Effector memory CD4-positive, alpha-beta T cell (primary cell): ENCODE results near the gene VCAN.

Experiments used
- DNase-seq, 3 donors: peaks; one replicate each; pipeline ENCODE4 v3.0.0-alpha.2; 2020
- H3K27ac ChIP-seq: 2 replicates; pipeline ENCODE4 v1.7.0; 2013; ENCODE audit warnings: mild to moderate bottlenecking, low read length, moderate library complexity; ENCODE audit not compliant: insufficient read depth, poor library complexity, severe bottlenecking
- H3K27me3 ChIP-seq: replicated peaks from 2 replicates; pipeline ENCODE4 v1.7.0; 2013; ENCODE audit warnings: mild to moderate bottlenecking, low read length; ENCODE audit not compliant: insufficient read depth, control insufficient read depth, poor library complexity, severe bottlenecking
- H3K36me3 ChIP-seq: 2 replicates; pipeline ENCODE4 v1.7.0; 2013; ENCODE audit warnings: mild to moderate bottlenecking, low read length, moderate library complexity; ENCODE audit not compliant: control insufficient read depth, insufficient read depth
- H3K4me1 ChIP-seq: 2 replicates; pipeline ENCODE4 v1.7.0; 2013; ENCODE audit warnings: low read length, mild to moderate bottlenecking; ENCODE audit not compliant: control insufficient read depth, insufficient read depth, poor library complexity, severe bottlenecking
- H3K4me3 ChIP-seq: 2 replicates; pipeline ENCODE4 v1.7.0; 2013; ENCODE audit warnings: low read length, low read depth, mild to moderate bottlenecking; ENCODE audit not compliant: insufficient read depth, poor library complexity, severe bottlenecking
- H3K9me3 ChIP-seq: 2 replicates; pipeline ENCODE4 v1.7.0; 2013; ENCODE audit warnings: mild to moderate bottlenecking, low read length, moderate library complexity; ENCODE audit not compliant: control insufficient read depth

Gene VCAN

GRCh38 chr5:83493644-83494043 lies 22.1 kb downstream of the VCAN start:
- H3K36me3 ChIP-seq = no peaks in the 10 kb centered on the region
- H3K27ac ChIP-seq = no peak overlapping the region
- no peaks in the 10 kb centered on the region for H3K27me3 ChIP-seq
- H3K4me1 ChIP-seq = no peaks in the 10 kb centered on the region
- no peak overlapping the region for H3K4me3 ChIP-seq
- no peaks in the 10 kb centered on the region for H3K9me3 ChIP-seq
- DNase-seq = no peak

GRCh38 chr5:83494087-83494620 lies 22.6 kb downstream of the VCAN start:
- Histone ChIP-seq H3K27me3 (no peaks in the 10 kb centered on the region), H3K36me3 (no peaks in the 10 kb centered on the region), H3K4me3 (no peak overlapping the region), H3K27ac (no peak overlapping the region), H3K4me1 (no peaks in the 10 kb centered on the region), H3K9me3 (no peaks in the 10 kb centered on the region)
- no peak for DNase-seq

GRCh38 chr5:83494666-83495065 lies 23.1 kb downstream of the VCAN start:
- DNase-seq = no peak
- Histone ChIP-seq H3K27ac (no peak overlapping the region), H3K4me1 (no peaks in the 10 kb centered on the region), H3K27me3 (no peaks in the 10 kb centered on the region), H3K4me3 (no peak overlapping the region), H3K9me3 (no peaks in the 10 kb centered on the region), H3K36me3 (no peaks in the 10 kb centered on the region)

GRCh38 chr5:83496626-83497025 lies 25.1 kb downstream of the VCAN start:
- Histone ChIP-seq H3K36me3 (no peaks in the 10 kb centered on the region), H3K4me1 (no peaks in the 10 kb centered on the region), H3K4me3 (no peak overlapping the region), H3K27ac (no peak overlapping the region), H3K9me3 (no peaks in the 10 kb centered on the region), H3K27me3 (no peaks in the 10 kb centered on the region)
- DNase-seq = no peak

GRCh38 chr5:83498585-83498984 lies 27.0 kb downstream of the VCAN start:
- Histone ChIP-seq H3K4me3 (no peak overlapping the region), H3K9me3 (no peaks in the 10 kb centered on the region), H3K27me3 (no peaks in the 10 kb centered on the region), H3K27ac (no peak overlapping the region), H3K4me1 (no peaks in the 10 kb centered on the region), H3K36me3 (no peaks in the 10 kb centered on the region)
- DNase-seq = no peak

- Histone ChIP-seq H3K36me3 (no peaks in the 10 kb centered on the region), H3K4me3 (no peak overlapping the region), H3K9me3 (no peaks in the 10 kb centered on the region), H3K27me3 (no peaks in the 10 kb centered on the region), H3K27ac (no peak overlapping the region), H3K4me1 (no peaks in the 10 kb centered on the region)
- no peak for DNase-seq
Observed at GRCh38 chr5:83503662-83504061, 32.1 kb downstream of the VCAN start.

- DNase-seq = no peak
- H3K4me3 ChIP-seq = no peak overlapping the region
- no peaks in the 10 kb centered on the region for H3K9me3 ChIP-seq
- no peaks in the 10 kb centered on the region for H3K4me1 ChIP-seq
- H3K27me3 ChIP-seq = no peaks in the 10 kb centered on the region
- no peak overlapping the region for H3K27ac ChIP-seq
- H3K36me3 ChIP-seq = no peaks in the 10 kb centered on the region
Observed at GRCh38 chr5:83507431-83507830, 35.9 kb downstream of the VCAN start.

GRCh38 chr5:83509540-83509939 lies 38.0 kb downstream of the VCAN start:
- H3K9me3 ChIP-seq = no peaks in the 10 kb centered on the region
- no peak for DNase-seq
- H3K27me3 ChIP-seq = no peaks in the 10 kb centered on the region
- H3K36me3 ChIP-seq = no peaks in the 10 kb centered on the region
- no peaks in the 10 kb centered on the region for H3K4me1 ChIP-seq
- no peak overlapping the region for H3K27ac ChIP-seq
- no peak overlapping the region for H3K4me3 ChIP-seq

- no peaks in the 10 kb centered on the region for H3K36me3 ChIP-seq
- H3K27ac ChIP-seq = no peak overlapping the region
- no peaks in the 10 kb centered on the region for H3K9me3 ChIP-seq
- no peak overlapping the region for H3K4me3 ChIP-seq
- H3K27me3 ChIP-seq = no peaks in the 10 kb centered on the region
- no peaks in the 10 kb centered on the region for H3K4me1 ChIP-seq
- no peak for DNase-seq
Observed at GRCh38 chr5:83510260-83510659, 38.7 kb downstream of the VCAN start.

- DNase-seq = no peak
- Histone ChIP-seq H3K4me1 (no peaks in the 10 kb centered on the region), H3K4me3 (no peak overlapping the region), H3K36me3 (no peaks in the 10 kb centered on the region), H3K27me3 (no peaks in the 10 kb centered on the region), H3K27ac (no peak overlapping the region), H3K9me3 (no peaks in the 10 kb centered on the region)
Observed at GRCh38 chr5:83512061-83512745, 40.7 kb downstream of the VCAN start.
